Measurements from ENCODE around the gene TNFRSF19. TPM values are rescaled to one million over a fixed set of nuclear protein-coding genes. Genes with fewer than 3 reads are reported as not detected.

The TNFRSF19 gene
- total RNA-seq, 4 donors from 2014 or later = 5.2 to 9.5 (median 7.2) TPM

DNA sequence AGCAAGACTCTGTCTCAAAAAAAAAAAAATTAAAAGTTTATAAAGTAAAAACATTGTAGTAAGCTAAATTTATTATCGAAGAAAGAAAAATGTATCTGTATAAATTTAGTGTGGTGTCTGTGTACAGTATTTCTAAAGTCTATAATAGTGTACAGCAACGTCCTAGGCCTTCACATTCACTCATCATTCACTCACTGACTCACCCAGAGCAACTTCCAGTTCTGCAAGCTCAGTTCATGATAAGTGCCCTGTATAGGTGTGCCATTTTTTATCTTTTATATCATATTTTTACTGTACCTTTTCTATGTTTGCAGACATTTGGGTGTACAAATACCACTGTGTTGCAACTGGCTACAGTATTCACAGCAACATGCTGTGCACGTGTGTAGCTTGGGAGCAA is 118.1 kb downstream of the TNFRSF19 start:
- no peak overlapping the region for H3K4me3 ChIP-seq
- H3K27me3 ChIP-seq = no peaks in the 10 kb centered on the region
- DNase-seq = no peak
- H3K36me3 ChIP-seq = no peaks in the 10 kb centered on the region
- peaks cover 0 to 6% (median 0%) of the 10 kb centered on the region in 3 donors for H3K9me3 ChIP-seq
- H3K27ac ChIP-seq = no peak overlapping the region
- no peaks in the 10 kb centered on the region for H3K4me1 ChIP-seq
- intact Hi-C loops (cut with DNase I) = no loop called here
- 62 to 74% methylated on average over 3 of the region's 3 CpGs for WGBS, 2 donors
- TF ChIP-seq POLR2A (IDR thresholded peaks at IDR 0.05) = no peak
- TF ChIP-seq, protein P1, sequence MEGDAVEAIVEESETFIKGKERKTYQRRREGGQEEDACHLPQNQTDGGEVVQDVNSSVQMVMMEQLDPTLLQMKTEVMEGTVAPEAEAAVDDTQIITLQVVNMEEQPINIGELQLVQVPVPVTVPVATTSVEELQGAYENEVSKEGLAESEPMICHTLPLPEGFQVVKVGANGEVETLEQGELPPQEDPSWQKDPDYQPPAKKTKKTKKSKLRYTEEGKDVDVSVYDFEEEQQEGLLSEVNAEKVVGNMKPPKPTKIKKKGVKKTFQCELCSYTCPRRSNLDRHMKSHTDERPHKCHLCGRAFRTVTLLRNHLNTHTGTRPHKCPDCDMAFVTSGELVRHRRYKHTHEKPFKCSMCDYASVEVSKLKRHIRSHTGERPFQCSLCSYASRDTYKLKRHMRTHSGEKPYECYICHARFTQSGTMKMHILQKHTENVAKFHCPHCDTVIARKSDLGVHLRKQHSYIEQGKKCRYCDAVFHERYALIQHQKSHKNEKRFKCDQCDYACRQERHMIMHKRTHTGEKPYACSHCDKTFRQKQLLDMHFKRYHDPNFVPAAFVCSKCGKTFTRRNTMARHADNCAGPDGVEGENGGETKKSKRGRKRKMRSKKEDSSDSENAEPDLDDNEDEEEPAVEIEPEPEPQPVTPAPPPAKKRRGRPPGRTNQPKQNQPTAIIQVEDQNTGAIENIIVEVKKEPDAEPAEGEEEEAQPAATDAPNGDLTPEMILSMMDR (IDR thresholded peaks at IDR 0.05) = no peak

DNA sequence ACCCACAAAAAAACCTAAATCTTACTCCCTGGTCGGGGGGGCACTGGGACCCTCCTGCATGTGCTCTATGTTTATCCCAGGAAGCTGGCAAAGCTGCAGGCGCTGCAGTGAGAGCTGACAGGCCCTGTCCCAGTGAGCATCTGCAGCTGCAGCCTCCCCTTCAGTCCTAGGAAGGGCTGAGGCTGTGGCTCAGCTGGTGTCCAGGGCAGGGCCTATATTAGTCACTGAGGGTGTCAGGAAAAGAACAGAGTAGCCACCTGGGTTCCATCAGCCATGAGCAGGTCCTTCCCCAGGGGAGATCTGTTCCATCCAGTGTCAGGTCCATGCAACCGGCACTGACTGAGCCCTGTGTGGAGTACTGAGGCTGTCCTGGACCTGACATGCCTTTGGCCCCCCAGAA is 120.5 kb downstream of the TNFRSF19 start:
- intact Hi-C loops (cut with DNase I) = loop anchor here (10.0 kb wide), 1 partner anchor 226 kb away; no protein-coding TSS in a partner anchor
- H3K4me1 ChIP-seq = peaks cover 0 to 6% (median 0%) of the 10 kb centered on the region in 3 donors
- H3K4me3 ChIP-seq = no peak overlapping the region
- H3K27ac ChIP-seq = no peak overlapping the region
- WGBS, 2 donors = 0 to 40% methylated on average over 1 of the region's 3 CpGs
- TF ChIP-seq, protein P1 (IDR thresholded peaks at IDR 0.05) = no peak
- H3K36me3 ChIP-seq = no peaks in the 10 kb centered on the region
- DNase-seq = no peak
- no peaks in the 10 kb centered on the region for H3K9me3 ChIP-seq
- no peaks in the 10 kb centered on the region for H3K27me3 ChIP-seq

DNA sequence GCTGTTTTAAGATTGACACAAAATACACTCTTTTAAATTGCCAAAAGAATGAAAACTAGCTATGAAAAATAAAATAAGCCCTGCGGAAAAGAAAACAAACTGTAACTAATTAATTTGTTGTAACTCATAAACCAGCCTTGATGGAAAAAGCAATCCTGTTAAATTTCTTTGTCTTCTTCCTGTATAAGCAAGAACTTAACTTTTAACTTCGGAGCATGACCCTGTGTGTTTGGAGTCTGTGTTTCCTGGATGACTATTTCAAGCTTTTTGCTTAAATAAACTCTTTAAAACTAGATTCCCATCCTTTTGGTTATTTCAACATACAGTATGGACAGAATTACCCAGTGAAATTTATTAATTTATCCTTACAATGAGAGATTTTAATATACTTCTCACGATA is 122.6 kb downstream of the TNFRSF19 start:
- 75 to 83% methylated on average over 3 of the region's 3 CpGs for WGBS, 2 donors
- TF ChIP-seq, protein P1 (IDR thresholded peaks at IDR 0.05) = no peak
- no peak for TF ChIP-seq POLR2A (IDR thresholded peaks at IDR 0.05)
- DNase-seq = no peak
- intact Hi-C loops (cut with DNase I) = loop anchor here (10.0 kb wide), 1 partner anchor 228 kb away; no protein-coding TSS in a partner anchor
- Histone ChIP-seq H3K4me1 (peaks cover 0 to 16% (median 0%) of the 10 kb centered on the region in 3 donors), H3K4me3 (no peak overlapping the region), H3K36me3 (no peaks in the 10 kb centered on the region), H3K27me3 (no peaks in the 10 kb centered on the region), H3K27ac (no peak overlapping the region), H3K9me3 (no peaks in the 10 kb centered on the region)

DNA sequence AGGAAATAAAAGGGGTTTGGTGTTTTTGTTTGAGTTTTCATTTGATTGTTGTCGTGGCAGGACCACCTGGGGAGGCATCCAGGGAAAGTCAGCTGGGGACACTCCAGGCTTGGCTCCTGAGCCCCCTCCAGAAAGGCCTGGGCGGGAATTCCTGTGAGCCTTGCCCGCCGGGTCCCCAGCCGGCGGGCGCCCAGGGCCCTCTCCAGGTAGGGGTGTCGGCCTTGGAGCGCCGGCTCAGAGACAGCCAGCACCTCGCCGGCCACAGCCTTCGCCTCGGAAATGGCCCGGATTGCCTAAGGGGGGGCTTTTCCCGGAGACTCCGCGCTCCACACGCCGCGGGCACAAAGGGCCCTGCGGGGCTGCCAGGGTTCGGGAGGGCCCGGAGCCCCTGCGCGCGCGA is 125.0 kb downstream of the TNFRSF19 start:
- Histone ChIP-seq H3K27ac (peak overlapping the region in 1 of 4 donors; percentile 72), H3K36me3 (no peaks in the 10 kb centered on the region), H3K9me3 (no peaks in the 10 kb centered on the region), H3K4me1 (peaks cover 0 to 16% (median 0%) of the 10 kb centered on the region in 3 donors), H3K27me3 (no peaks in the 10 kb centered on the region), H3K4me3 (peak overlapping the region in 1 of 4 donors; percentile 41)
- TF ChIP-seq POLR2A (IDR thresholded peaks at IDR 0.05) = no peak
- TF ChIP-seq, protein P1 (IDR thresholded peaks at IDR 0.05) = no peak
- WGBS, 2 donors = 100% methylated on average over 1 of the region's 28 CpGs; no CpG with 5 or more reads in 1 of the 2 donors
- DNase-seq = no peak
- intact Hi-C loops (cut with DNase I) = loop anchor here (10.0 kb wide), 1 partner anchor 230 kb away; no protein-coding TSS in a partner anchor

DNA sequence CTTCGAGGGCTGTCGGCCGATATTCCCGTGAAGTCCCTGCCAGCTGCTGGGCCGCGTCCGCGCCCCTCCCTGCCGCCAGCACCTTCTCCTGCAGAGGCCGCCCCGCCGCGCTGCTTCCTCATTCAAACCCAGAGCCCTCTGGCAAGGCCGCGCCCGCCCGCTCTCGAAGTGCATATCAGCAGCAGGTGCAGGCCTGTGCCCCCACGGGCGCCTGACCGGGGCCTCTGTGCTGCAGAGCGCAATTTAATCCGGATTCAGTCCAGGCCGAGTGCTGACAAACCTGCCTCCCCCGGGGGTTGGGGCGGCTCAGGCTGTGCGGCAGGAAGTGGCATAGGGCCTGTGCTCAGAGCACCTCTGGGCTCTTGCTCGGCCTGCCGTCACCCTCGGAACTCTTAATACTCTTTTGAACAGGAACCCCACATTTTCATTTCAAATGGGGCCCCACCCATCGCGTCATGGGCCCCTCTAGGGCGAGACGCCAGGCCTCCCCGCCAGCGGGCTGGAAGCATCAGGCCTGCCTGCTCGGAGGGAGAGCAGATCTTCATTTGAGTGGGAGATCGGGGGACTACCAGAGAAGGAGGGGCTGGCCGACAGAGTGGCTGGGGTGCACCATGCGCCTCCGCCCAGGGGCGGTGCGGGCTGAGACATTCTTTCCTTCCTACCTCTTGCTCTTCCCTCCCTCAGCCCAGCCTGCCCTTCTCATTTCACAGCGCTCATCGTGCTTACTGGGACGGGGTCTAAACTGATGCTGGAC is 125.7 kb downstream of the TNFRSF19 start:
- peak overlapping the region; percentile 14 to 72 (median 66) for H3K27ac ChIP-seq
- 26 to 45% methylated on average over 8 to 20 of the region's 46 CpGs for WGBS, 2 donors
- H3K36me3 ChIP-seq = no peaks in the 10 kb centered on the region
- DNase-seq = peak; percentile 16
- H3K4me3 ChIP-seq = peak overlapping the region; percentile 7 to 41 (median 32)
- intact Hi-C loops (cut with DNase I) = loop anchor here (10.0 kb wide), 1 partner anchor 231 kb away; no protein-coding TSS in a partner anchor
- no peaks in the 10 kb centered on the region for H3K9me3 ChIP-seq
- H3K27me3 ChIP-seq = no peaks in the 10 kb centered on the region
- peaks cover 0 to 16% (median 0%) of the 10 kb centered on the region in 3 donors for H3K4me1 ChIP-seq
- TF ChIP-seq, protein P1 (IDR thresholded peaks at IDR 0.05) = peak in 1 of 6 experiments; percentile 0
- TF ChIP-seq POLR2A (IDR thresholded peaks at IDR 0.05) = no peak
